Activated B cell treated with CpG ODN at 0.5 μM for 24 hours (primary cell): Measurements from ENCODE around the gene GLS. TPM values are rescaled to one million over a fixed set of nuclear protein-coding genes. Genes with fewer than 3 reads are reported as not detected.
"Not testable (repeated sequence)": the region's sequence is repeated elsewhere in the genome, so short reads cannot be mapped to it uniquely, and the experiment has no call there.

ENCODE experiments used
- ATAC-seq: fragments of 200-7000 bp; cut with Tn5 transposase; one replicate; pipeline ENCODE4 v1.10.0; 2021; ENCODE audit warnings: low read depth, mild to moderate bottlenecking, moderate library complexity
- CTCF ChIA-PET: fragments of 350-600 bp; sonication (Branson Sonifier 250); formaldehyde crosslinking; loops from one replicate; lab custom pipeline; 2021; ENCODE audit warnings: antibody characterized with exemption; lab: Charles Lee
- POLR2A ChIA-PET: fragments of 350-600 bp; sonication (Branson Sonifier 250); formaldehyde crosslinking; loops from one replicate; lab custom pipeline; 2021; ENCODE audit warnings: antibody characterized with exemption; lab: Charles Lee
- DNase-seq: peaks from one replicate; pipeline ENCODE4 v3.0.0; 2022
- H3K27ac Mint-ChIP-seq: one replicate; pipeline ENCODE4 v1.8.0; 2020; ENCODE audit warnings: mixed read lengths
- H3K27me3 Mint-ChIP-seq: one replicate; pipeline ENCODE4 v1.8.0; 2021; ENCODE audit warnings: mixed read lengths
- H3K36me3 Mint-ChIP-seq: one replicate; pipeline ENCODE4 v1.8.0; 2021; ENCODE audit warnings: low read depth, mixed read lengths
- H3K4me1 Mint-ChIP-seq: one replicate; pipeline ENCODE4 v1.8.0; 2021; ENCODE audit warnings: mixed read lengths
- H3K4me3 Mint-ChIP-seq: one replicate; pipeline ENCODE4 v1.8.0; 2020; ENCODE audit warnings: mild to moderate bottlenecking, mixed read lengths
- H3K9me3 Mint-ChIP-seq: one replicate; pipeline ENCODE4 v1.8.0; 2020; ENCODE audit warnings: mixed read lengths
- intact Hi-C: fragments of 100-400 bp; cut with micrococcal nuclease; formaldehyde crosslinking; loops from one replicate; pipeline ENCODE4 v1.15.1; 2024
- total RNA-seq: library from RNA; stranded (reverse); gene quantifications from 2 replicates; pipeline ENCODE4 v1.2.3, GENCODE V29; 2022
- TF ChIP-seq, protein P1 (sequence below): fragments of 200-600 bp; IDR thresholded peaks from one replicate; pipeline ENCODE4 v1.8.0; 2022; ENCODE audit warnings: antibody characterized with exemption, mild to moderate bottlenecking

GLS gene
- total RNA-seq, 1 donor from 2014 or later, result 255 TPM

DNA sequence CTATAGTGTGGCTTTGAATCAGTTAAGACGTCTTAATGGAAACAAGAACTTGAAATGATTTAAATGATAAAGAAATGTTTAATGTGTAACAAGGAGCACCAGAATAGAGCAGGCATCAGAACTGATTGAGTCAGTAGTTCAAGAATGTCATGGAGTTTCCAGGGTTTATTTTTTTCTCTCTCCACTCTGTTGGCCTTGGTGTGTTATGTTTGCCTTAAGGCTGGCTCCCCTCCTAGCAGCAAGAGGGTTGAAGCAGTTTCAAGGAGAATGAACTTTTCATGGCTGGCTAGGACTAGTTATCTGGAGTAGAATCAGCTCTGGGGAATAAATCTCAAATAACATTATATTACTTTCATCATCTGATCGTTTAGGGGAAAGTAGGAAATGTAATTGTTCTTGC, 13.4 kb upstream of the GLS start:
- no peak for ATAC-seq
- H3K36me3 Mint-ChIP-seq, result peaks cover 31% of the 10 kb centered on the region
- ChIA-PET CTCF (no interaction called here), POLR2A (no interaction called here)
- no peak overlapping the region for H3K27ac Mint-ChIP-seq
- H3K4me1 Mint-ChIP-seq, result no peaks in the 10 kb centered on the region
- H3K27me3 Mint-ChIP-seq, result no peaks in the 10 kb centered on the region
- intact Hi-C loops, result no loop called here
- H3K9me3 Mint-ChIP-seq, result peaks cover 4% of the 10 kb centered on the region
- no peak for DNase-seq
- TF ChIP-seq, protein P1, sequence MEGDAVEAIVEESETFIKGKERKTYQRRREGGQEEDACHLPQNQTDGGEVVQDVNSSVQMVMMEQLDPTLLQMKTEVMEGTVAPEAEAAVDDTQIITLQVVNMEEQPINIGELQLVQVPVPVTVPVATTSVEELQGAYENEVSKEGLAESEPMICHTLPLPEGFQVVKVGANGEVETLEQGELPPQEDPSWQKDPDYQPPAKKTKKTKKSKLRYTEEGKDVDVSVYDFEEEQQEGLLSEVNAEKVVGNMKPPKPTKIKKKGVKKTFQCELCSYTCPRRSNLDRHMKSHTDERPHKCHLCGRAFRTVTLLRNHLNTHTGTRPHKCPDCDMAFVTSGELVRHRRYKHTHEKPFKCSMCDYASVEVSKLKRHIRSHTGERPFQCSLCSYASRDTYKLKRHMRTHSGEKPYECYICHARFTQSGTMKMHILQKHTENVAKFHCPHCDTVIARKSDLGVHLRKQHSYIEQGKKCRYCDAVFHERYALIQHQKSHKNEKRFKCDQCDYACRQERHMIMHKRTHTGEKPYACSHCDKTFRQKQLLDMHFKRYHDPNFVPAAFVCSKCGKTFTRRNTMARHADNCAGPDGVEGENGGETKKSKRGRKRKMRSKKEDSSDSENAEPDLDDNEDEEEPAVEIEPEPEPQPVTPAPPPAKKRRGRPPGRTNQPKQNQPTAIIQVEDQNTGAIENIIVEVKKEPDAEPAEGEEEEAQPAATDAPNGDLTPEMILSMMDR, result no peak
- no peak overlapping the region for H3K4me3 Mint-ChIP-seq

DNA sequence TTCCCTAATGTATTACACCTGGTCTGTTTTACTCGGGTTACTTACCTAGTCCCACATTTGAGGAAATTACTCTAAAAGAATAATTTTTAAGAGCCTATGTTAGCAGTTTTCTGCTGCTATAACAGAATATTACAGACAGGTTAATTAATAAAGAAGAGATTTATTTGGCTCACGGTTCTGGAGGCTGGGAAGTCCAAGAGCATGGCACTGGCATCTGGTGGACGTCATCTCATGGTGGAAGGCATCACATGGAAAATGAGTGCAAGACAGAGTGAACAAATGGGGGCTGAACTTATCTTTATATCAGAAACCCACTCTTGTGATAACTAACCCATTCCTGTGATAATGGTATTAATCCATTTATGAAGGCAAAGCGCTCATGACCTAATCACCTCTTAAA, 12.8 kb upstream of the GLS start:
- Mint-ChIP-seq H3K9me3 (peaks cover 4% of the 10 kb centered on the region), H3K27me3 (no peaks in the 10 kb centered on the region), H3K4me3 (no peak overlapping the region), H3K36me3 (peaks cover 29% of the 10 kb centered on the region), H3K27ac (no peak overlapping the region), H3K4me1 (no peaks in the 10 kb centered on the region)
- ATAC-seq, result no peak
- ChIA-PET CTCF (no interaction called here), POLR2A (no interaction called here)
- TF ChIP-seq, protein P1, result no peak
- no peak for DNase-seq
- intact Hi-C loops, result no loop called here

- TF ChIP-seq, protein P1, result no peak
- ChIA-PET CTCF (no interaction called here), POLR2A (no interaction called here)
- Mint-ChIP-seq H3K36me3 (peaks cover 23% of the 10 kb centered on the region), H3K9me3 (peaks cover 4% of the 10 kb centered on the region), H3K27ac (no peak overlapping the region), H3K4me1 (no peaks in the 10 kb centered on the region), H3K27me3 (no peaks in the 10 kb centered on the region), H3K4me3 (no peak overlapping the region)
- no peak for ATAC-seq
- no peak for DNase-seq
- intact Hi-C loops, result no loop called here
Measured at GRCh38 chr2:190869721-190870120, 10.9 kb upstream of the GLS start.

DNA sequence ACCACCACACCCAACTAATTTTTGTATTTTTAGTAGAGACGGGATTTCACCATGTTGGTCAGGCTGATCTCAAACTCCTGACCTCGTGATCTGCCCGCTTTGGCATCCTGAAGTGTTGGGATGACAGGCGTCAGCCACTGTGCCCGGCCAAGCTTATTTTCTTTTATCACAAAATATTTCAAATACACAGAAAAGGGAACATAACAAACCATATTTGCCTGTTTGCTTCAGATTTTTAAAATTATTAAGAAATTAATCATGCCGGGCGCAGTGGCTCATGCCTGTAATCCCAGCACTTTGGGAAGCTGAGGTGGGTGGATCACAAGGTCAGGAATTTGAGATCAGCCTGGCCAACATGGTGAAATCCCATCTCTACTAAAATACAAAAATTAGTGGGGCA, 7.2 kb upstream of the GLS start:
- H3K36me3 Mint-ChIP-seq, ATAC-seq, DNase-seq, H3K4me3 Mint-ChIP-seq, H3K4me1 Mint-ChIP-seq, H3K27ac Mint-ChIP-seq, H3K9me3 Mint-ChIP-seq, intact Hi-C loops, POLR2A ChIA-PET, H3K27me3 Mint-ChIP-seq, CTCF ChIA-PET: not testable (repeated sequence)

DNA sequence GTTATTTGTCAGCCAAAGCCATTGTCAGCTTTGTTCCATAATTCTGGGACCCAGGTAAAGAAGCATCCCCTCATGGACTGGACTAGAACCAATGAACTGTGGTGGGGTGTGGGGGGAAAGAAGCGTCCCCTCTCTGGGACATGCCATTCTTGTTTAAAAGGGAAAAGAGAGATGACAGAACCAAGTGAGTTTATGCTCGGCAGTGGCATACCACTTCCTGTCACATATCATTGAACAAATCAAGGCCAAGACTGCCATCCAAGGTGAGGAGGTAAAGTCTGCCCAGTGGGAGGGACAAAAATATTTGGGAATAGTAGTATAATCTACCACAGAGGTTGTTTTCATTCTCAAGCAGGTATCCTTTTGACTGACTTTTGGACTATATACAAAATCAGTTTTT, 4.7 kb upstream of the GLS start:
- Mint-ChIP-seq H3K9me3 (no peaks in the 10 kb centered on the region), H3K27me3 (no peaks in the 10 kb centered on the region), H3K27ac (peak overlapping the region; percentile 22), H3K4me1 (peaks cover 13% of the 10 kb centered on the region), H3K4me3 (peak overlapping the region; percentile 17), H3K36me3 (peaks cover 6% of the 10 kb centered on the region)
- CTCF ChIA-PET, result interaction anchor here (0.7 to 1.0 kb wide), 2 partner anchors 26 to 196 kb away, joined by 3 read pairs; no protein-coding TSS in a partner anchor
- DNase-seq (no peak), ATAC-seq (no peak)
- POLR2A ChIA-PET, result interaction anchor here (1.2 kb wide), 2 partner anchors 11 to 144 kb away, joined by 3 to 5 read pairs; no protein-coding TSS in a partner anchor
- intact Hi-C loops, result no loop called here
- TF ChIP-seq, protein P1, result no peak

DNA sequence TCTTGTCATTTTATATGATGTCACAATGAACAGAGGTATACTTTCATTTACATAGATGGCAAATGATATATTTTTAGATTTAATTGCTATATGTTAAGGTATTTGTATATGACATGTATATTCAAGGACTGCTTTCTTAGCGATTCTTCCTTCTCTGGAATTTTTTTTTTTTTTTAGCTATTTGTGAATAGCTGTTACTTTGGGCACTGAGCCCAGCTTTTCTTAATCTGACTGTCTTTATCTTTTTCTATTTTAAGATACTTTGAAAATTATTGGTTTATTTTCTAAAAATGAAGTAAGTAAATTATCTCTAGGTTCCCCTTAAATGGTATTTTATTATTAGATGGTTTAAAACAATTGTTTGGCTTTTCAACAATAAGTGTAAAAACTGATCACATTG, 4.0 kb upstream of the GLS start:
- Mint-ChIP-seq H3K9me3 (no peaks in the 10 kb centered on the region), H3K4me3 (no peak overlapping the region), H3K4me1 (peaks cover 13% of the 10 kb centered on the region), H3K36me3 (peaks cover 7% of the 10 kb centered on the region), H3K27me3 (no peaks in the 10 kb centered on the region), H3K27ac (no peak overlapping the region)
- intact Hi-C loops, result no loop called here
- DNase-seq, result no peak
- ATAC-seq, result no peak
- ChIA-PET CTCF (interaction anchor here (1.4 kb wide), 1 partner anchor 26 kb away, joined by 4 read pairs; no protein-coding TSS in a partner anchor), POLR2A (interaction anchor here (0.6 to 1.7 kb wide), 3 partner anchors 10 to 23 kb away, joined by 3 to 10 read pairs (median 5); no protein-coding TSS in a partner anchor)
- TF ChIP-seq, protein P1, result no peak
